ENCODE data around the gene ADPRHL1.

GRCh38 chr13:113393226-113393562, 60.1 kb downstream of the ADPRHL1 start:
- TF ChIP-seq CTCF (IDR thresholded peaks at IDR 0.05; ENCODE audit: low read length): no peak
- no peak for TF ChIP-seq EZH2 (IDR thresholded peaks at IDR 0.05; ENCODE audit: borderline replicate concordance, low read length)
